Stimulated activated CD8-positive, alpha-beta memory T cell treated with anti-CD3 and anti-CD28 coated beads, Interleukin-7, amount 100 ng/mL, for 24 hours (primary cell): ENCODE data around the gene CHRNA4.

Experiments used
- DNase-seq: peaks from one replicate; pipeline ENCODE4 v3.0.0-alpha.2; 2020; ENCODE audit warnings: low read depth

The CHRNA4 gene

DNA sequence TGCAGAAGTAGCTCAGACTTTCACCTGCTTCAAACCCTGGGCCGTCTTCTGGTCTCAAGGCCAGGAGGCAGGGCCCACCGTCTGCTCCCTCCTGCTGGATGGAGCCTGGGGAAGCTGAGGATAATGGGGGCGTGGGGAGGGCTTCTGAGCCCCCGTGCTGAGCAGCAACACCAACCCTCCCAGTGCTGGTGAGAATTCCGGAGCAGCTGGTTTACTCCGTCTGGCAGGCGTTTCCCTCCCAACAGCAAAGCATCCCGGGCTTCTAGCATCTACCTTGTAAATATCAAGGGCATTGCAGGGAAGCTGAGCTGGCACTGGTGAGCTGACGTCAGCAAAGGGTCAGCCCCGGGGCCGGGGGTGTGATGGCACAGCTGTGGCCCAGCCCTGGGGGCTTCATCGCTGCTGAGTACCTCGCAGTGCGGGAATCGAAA is 16.8 kb upstream of the CHRNA4 start:
- no peak for DNase-seq

DNA sequence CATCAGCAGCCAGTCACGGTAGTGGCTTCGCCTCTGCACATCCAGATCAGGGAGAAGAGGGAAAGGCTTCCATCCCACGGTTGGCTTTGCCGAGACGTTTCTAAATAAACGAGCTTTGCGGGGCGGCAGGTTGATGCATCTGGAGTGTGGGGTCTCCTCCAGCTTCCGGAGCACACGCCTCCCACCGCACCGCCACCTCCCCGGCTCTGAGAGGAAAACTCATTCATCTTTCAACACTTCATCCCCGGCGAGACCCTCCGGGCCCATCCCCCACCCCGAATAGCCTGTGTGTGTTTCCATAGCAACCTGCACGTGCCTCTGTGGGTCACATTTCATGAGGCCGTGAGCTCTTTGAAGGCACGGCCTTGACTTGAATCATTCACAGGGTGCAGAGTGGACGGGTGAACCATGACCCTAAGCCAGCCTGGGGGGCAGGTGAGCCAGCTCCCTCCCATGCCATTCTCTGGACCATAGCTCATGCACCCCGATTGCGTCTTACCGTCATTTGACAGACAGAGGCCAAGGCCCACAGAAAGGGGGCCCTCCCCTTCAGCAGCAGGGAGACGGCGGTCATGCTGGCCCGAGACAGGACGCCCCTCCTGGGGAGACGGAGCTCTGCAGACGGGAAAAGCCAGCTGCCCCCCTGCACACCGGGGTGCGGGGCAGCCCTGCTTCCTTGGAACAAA is 16.2 kb upstream of the CHRNA4 start:
- no peak for DNase-seq

DNA sequence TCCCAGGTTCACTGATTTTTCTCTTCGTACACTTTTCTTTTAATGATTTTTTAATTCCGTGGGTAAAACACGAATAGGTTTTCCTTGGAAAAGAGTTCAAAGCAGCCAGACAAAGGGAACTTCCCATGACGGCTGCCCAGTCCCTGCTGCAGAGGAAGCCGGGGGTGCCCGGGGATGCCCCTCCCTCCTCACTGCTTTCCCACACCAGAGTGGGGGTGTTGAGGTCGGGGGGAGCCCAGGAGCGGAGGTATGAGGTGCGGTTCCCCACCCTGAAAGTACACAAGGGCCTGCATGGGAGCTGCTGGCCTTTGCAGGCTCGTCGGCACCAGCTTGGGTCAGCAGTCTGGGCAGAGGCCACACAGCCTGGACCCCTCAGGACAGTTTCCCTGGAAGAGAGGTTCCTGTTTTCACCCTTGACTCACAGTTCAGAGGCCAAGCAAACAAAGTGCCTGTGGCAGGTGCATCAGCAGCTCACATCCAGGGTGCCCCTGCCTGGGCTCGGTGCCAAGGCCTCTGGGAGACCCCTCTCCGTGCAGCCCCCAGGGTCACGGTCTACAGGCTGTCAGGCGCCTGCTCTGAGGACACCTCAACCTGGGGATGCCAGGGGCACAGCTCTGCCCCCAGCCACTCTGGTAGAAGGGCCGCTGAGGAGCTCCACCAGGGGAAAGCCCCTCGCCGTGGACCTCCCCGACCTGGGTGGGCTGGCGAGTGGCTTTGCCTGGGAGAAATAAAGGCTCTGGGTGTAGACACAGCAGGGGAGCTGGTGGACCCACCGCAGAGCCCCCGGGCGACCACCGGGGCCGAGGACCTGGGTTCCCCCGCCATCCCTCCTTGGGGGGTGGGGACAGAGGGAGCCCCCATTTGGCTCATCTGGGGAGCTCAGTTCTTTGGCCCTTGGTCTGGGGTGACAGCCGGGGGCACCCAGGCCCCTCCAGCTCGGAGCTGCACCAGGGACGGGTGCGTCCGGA is 15.4 kb upstream of the CHRNA4 start:
- no peak for DNase-seq

DNA sequence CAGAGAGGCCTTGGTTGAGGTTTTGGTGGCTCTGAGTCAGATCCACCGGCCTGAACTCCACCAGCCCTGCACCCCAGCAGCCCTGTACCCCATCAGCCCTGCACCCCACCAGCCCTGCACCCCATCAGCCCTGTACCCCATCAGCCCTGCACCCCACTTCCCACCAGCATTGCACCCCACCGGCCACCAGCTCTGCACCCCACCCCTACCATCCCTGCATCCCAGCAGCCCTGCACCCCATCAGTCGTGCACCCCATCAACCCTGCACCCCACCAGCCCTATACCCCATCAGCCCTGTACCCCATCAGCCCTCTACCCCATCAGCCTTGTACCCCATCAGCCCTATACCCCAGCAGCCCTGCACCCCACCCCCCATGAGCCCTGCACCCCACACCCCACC is 14.3 kb upstream of the CHRNA4 start:
- no peak for DNase-seq

DNA sequence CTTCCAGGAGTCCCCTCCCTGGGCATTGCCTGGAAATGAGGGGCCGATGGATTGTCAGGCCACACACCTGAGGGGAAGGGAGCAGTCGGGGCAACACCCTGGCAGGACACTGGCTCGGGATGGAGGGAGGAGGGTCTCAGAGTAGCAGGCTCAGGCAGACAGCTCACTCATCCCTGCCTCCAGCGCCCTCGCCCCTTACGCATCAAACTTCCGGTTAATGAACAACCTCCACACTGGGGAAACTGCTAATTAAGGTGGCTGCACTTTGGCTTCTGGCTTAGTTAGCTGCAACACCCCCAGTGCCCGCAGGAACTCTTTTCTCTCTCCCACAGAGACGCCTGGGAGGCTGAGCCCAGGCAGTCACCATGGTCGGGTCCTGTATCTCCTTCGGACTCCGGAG is 13.4 kb upstream of the CHRNA4 start:
- no peak for DNase-seq

DNA sequence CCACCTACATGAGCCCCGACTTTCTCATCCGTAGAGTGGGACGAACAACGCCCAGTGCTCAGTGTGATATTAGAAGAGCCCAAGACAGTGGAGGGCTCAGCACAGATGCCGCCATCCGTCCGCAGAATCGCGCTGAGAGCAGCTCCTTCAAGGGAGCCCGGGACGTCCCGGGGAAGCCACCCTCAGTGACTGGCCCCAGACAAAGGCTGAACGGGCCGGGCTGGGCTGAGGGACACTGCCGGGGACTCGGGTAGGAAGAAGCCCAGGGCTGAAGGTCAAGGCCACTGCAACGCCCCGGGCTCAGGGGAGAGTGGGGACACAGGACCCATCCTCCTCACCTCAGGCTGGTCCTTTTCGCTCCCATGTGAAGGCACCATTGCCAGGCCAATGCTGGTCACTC is 12.8 kb upstream of the CHRNA4 start:
- no peak for DNase-seq

DNA sequence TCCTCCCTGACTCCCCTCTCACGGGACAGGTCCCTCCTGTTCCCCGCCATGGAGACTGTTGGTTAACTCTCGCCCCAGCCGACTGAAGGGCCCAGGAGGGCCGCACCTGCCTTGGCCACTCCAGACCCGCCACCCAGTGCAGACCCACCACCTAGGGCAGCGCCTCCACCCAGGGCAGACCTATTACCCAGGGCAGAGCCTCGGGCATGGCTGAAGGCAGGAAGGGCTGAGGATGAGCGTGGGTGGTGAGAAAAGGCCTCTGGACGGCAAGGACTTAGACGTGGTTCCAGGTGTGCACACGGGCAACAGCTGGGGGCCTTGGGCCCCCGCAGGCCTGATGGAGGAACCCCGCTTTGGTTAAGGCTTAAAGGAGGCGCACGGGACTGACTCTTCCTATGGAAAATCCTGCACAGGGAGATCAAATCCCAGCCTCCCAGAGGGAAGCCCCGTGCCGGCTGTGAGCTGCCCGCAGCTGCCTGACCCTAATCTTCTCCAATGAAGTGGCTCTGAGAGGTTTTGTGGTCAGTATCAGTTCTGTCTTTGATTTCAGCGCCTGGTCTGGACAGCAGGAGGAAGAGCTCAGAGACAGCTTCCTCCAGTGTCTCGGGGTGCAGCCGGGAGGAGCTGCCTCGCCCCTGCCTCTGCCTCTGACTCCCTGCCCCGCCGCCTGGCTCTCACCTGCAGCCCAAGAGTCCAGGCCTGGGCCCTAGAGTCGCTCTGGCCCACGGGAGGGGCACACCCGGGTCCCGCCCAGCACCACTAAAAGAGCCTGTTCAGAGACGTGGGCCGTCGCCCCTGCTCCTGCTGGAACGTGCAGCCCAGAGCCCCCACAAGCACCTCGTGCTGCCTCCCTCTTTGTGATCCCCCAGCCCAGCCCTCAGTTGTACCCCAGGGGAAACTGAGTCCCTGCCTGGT is 12.1 kb upstream of the CHRNA4 start:
- no peak for DNase-seq

DNA sequence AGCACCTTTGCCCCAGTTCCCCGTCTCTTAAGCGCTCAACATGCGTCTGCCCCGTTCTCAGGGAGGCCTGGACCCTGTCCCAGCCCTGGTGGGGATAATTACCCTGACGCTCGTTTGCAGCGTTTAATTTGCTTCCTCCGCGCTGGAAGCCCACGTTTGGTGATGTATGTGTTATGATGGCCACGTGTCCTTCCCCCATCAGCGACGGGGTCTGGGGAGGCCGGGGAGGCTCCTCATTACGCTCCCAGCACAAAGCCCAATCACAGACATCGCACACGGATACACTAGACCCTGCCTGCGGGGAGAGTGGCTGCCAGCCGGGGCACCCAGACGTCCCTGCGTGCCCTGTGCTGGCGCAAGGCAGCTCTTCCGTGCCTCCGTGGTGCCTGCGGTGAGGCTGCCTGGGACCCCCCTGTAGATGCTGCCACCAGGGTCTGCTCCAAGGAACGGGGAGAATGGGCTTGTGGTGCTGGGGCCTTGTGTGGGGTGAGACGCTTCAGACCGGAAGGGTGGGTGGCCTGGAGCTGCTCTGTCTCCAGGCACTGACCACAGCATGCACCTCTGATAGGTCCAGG is 10.2 kb upstream of the CHRNA4 start:
- DNase-seq, result no peak

DNA sequence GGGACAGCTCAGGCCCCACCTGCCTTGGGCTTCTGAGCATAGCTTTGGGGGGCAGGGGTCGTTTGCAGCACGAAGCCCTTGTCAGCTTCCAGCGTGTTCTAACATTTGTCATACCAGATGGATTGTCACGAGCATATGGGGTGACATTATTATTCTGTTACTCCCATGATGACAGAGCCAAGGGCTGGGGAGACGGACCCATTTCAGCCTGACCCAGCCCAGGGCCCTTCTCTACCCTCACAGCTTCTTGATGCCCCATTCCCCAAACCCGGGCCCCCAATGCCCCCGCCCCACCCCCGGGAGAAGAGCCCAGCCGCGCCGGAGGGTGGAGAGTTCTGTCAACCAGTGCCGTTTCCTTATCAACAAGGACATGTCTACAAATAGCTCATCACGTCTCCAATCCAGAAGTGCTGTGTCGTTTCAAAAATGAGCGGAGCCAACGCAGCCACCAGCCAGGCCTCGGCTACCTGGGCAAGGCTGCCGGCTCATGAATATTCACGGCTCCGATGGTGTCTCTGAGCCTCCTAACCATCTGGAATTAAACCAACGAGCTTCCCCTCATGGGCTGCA is 9.6 kb upstream of the CHRNA4 start:
- DNase-seq, result no peak

DNA sequence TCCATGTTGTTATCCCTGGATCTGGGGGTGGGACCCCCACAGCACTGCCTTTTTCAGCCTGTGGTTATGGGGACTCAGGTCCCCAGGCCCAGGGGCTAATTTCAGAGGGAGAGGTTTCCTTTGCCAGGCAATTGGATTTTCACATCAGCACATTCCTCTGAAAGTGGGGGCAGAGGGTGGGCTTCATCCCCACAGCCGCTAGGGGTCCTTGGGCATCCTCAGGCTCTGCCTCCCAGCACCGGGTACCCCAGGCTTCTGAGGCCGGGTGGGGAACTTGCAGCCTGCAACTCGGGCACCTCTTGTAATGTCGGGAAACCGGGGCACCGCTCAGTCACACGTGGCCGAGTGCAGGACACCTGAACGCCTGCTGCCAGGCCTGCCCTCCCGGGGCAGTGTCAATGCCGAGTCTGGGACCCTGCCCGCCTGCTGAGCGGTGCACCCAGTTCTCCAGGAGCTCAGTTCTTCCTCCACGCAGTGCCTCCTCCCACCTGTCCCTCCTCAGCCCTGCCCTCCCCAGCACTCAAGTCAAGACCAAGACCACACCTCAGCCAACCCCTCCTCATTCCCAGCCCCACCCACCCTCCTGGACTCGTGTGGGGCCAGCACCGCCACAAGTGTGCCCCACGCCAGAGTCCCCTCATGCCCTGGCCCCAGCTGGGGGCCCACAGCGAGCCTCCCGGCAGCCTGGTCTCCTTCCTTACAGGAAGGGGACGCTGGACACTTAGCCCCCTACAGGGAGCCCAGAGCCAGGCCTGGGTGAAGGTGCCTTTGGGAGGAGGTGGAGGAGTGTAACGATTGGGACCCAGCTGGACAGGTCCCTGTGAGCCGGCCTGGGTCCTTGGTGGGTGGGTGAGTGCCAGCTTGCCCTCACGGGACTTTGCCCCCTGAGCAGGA is 8.8 kb upstream of the CHRNA4 start:
- no peak for DNase-seq

DNA sequence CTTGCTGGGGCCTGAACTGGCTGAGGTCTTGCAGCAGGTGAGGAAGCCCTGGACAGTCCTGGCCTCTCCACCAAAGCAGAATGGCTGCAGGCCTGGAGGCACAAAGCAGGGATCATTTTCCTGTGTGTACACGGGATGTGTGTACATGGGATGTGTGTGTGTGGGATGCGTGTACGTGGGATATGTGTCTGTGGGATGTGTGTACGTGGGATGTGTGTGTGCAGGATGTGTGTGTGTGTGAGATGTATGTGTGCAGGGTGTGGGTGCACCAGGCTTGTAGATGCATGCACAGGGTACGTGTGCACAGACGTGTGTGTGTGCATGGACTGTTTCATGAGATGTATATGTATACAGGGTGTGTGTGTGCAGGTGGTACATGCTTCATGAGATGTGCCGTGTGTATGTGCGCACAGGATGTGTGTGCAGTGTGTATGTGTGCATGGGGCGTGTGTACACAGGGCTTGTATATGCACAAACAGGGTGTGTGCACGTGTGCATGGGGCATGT is 7.9 kb upstream of the CHRNA4 start:
- no peak for DNase-seq

DNA sequence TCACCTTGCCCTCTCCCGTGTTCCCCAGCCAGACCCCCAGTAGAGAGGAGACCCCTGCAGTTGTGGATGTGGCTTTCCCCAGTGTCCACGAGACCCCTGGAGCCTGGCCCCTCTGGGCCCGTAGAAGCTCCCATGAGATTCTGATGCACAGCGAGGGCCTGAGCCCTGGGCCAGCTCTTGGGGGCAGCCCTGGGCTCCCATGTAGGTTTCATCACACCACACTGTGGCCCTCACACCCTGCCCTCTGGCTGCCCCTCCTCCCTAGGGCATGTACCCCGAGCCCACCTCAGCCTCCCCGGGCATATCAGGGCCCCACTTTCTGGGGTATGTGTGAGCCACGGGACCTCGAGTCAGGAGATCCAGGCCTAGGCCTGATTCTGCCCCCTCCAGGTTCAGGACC is 7.0 kb upstream of the CHRNA4 start:
- no peak for DNase-seq

DNA sequence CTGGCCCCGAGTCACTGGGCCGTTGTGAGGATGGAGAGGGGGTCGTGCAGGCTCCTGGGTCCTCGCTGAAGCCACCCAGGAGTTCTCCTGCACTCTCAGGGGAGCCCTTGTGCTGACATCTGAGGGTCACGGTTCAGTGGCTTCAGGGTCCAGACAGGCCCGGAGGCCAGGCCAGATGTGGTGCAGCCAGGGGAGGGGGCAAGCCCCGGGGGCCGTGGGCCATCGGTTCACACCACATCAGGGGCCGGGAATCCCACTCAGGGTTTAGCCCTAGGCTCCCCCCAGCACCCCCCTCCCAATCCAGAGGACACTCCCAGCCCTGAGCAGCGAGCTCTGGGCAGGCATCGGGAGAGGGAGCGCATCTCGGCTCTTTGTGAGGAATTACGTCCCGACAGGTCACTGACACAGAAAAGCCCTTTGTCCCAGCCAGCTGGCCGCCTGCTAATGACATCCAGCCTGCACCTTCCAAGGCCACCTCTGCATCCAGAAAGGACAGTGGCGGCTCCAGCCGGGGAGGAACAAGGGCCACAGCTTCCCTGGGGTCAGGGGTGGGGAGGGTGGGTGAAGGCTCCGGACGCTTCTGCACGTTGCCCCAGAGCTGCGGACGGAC is 6.4 kb upstream of the CHRNA4 start:
- no peak for DNase-seq

DNA sequence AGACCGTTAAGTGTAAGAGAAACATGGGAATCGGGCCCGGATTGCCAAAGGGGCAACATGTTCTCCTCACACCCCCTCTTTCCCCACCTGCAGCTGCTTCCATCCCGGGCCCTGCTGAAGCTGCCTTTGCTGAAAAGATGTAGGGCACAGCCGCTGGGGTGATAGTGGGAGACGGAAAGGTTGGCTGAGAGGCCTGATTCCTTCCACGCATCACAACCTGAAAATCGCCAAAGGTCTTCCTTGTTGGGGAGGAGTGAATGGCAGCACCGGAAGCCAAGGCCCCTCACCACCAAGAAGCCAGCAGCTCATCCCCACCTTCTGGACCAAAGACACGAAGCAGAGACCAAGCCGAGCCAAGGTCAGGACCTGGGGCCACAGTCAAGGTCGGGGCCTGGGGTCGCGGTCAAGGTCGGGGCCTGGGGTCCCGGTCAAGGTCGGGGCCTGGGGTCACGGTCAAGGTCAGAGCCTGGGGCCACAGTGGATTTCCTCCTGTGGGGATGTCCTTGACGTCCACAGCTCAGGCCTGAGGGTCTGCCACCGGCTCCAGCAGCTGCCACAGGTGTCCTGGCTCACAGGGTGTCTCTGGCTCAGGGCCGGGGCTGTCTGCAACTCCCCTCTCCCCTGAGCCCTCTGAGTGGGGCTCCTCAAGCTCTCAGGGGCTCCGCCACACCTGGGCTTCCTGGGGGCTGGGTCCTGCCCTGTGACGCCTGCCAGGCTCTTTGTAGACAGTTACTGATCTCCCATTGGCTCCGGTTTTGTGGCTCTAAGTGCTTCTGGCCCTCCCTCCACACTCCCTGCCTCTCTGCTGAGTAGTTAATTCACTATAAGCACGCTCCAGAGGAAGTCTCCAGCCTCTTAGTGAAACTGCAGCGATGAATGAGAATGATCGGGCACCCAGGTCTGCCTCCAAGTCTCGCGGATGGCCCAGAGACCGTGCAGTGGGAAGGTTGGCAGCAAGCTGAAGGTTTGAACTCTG is 5.5 kb upstream of the CHRNA4 start:
- no peak for DNase-seq

DNA sequence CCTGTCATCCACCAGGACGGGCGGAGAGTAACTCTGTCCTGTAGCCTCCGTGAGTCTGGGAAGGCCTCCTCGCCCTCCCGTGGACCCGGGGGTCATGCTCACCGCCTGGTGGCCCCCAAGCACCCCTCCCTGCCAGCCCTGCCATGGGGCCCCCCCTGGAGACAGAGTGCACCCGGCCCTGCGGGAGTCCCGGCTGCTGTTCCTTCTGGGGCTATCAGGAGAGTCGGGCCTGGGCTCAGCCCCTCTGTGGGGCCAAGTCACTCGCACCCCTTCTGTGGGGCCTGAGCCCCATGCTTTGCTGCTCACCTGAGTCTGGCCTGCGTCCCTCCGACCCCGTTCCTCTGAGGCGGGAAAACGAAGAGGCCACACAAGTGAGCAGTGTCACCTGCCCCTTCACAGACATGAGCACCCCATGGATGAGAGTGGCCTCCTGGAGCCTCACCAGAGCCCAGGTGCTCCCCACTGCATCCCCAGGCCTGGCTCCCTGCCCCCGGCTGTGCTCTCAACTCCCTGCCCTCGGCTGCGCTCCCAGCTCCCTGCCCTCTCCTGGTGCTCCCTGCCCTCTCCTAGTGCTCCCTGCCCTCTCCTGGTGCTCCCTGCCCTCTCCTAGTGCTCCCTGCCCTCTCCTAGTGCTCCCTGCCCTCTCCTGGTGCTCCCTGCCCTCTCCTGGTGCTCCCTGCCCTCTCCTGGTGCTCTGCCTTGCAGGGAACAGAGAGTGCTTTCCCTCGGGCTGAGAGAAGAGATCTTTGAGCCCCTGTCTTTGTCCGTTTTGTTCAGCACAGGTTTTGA is 4.6 kb upstream of the CHRNA4 start:
- no peak for DNase-seq

DNA sequence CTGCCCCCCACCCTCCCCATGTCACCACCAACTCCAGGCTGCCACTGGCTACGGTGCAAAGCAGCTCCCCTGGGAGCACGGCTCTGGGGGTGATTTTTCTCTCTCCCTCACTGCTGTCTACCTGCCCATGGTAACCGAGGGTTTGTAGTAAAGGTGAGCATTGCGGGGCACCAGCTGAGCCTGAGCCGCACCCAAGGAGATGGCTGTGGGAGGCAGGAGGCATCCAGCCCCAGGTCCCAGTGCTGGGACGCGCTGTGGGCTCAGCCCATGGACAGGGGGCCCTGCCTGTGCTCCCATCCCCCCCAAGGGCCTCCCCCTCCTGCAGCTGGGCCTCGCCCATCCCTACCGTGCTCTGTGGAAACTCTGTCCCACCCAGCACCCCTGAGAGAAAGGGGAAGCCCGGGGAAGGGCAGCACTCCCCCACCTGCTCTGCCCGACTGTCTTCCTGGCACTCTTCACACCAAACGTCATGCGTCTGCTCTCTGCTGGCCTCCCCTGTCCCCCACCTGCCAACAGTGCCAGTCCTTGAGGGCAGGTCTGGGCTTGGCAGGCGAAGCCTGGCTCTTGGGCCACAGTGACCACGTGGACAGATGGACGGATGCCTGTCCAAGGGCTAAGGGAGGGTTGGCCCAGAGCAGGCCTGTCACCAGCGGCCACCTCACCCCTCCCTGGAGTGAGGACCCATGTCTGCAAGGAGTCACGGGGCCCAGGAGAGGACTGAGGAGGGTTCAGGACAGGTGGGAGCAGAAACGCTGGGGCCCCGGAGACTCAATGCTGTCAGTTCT is 3.8 kb upstream of the CHRNA4 start:
- DNase-seq, result no peak

DNA sequence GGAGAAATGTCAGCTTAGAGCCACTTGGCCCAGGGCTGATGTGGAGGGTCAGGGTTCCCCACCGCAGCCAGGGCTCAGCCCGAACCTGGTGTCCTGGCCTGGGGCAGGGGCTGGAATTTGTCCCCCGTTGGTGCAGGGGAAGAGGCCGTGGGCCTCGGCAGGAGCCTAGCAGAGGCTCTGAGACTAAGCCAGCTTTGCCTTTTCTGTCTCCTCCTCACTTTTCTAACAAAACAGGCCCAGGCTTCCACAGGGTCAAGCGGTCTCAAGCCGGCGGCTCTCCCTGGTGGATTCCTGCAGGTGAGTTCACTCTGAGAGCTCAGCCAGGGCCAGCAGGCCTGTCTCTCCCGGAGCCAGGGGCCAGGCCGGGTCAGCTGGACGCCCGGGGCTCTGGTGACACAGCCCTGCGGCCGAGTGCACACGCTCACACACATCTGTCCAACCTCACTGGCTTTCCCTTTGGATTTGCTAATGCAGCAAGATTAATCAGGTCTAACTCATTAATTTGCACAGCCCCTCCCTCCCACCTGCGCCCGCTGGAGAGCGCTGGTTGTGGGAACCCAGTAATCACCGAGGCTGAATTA is 2.9 kb upstream of the CHRNA4 start:
- DNase-seq, result no peak
